ENCODE results near the gene RAI2. TPM values are rescaled to one million over a fixed set of nuclear protein-coding genes. Genes with fewer than 3 reads are reported as not detected.

The RAI2 gene
- total RNA-seq, 3 donors from 2014 or later: 3.6 to 20.7 (median 4.7) TPM

DNA sequence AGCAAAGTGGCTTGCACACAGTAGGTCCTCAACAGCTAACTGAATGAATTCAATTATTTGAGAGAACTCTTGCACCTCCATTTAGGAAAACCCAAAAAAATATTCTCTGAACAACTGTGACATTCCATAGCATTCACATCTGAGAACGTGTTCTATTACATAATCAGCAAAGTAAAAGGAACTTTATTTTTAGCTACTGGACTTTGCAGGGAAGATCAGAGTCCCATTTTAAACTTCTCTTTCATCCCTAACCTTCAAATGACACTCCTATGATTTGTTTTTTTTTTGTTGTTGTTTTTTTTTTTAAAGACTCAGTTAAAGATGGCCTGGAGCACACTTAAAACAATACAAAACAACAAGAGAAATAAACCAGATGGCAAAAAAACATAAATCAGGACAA lies 30.9 kb downstream of the RAI2 start:
- intact Hi-C loops (cut with DNase I, micrococcal nuclease): no loop called here
- DNase-seq: no peak
- TF ChIP-seq, protein P1, sequence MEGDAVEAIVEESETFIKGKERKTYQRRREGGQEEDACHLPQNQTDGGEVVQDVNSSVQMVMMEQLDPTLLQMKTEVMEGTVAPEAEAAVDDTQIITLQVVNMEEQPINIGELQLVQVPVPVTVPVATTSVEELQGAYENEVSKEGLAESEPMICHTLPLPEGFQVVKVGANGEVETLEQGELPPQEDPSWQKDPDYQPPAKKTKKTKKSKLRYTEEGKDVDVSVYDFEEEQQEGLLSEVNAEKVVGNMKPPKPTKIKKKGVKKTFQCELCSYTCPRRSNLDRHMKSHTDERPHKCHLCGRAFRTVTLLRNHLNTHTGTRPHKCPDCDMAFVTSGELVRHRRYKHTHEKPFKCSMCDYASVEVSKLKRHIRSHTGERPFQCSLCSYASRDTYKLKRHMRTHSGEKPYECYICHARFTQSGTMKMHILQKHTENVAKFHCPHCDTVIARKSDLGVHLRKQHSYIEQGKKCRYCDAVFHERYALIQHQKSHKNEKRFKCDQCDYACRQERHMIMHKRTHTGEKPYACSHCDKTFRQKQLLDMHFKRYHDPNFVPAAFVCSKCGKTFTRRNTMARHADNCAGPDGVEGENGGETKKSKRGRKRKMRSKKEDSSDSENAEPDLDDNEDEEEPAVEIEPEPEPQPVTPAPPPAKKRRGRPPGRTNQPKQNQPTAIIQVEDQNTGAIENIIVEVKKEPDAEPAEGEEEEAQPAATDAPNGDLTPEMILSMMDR (IDR thresholded peaks at IDR 0.05): no peak
- peaks cover 12% of the 10 kb centered on the region for H3K4me1 ChIP-seq (ENCODE audit: low read depth)
- H3K4me3 ChIP-seq: no peak overlapping the region
- no peak for ATAC-seq
- H3K36me3 ChIP-seq (ENCODE audit: low read depth): no peaks in the 10 kb centered on the region
- H3K9me3 ChIP-seq: no peaks in the 10 kb centered on the region

DNA sequence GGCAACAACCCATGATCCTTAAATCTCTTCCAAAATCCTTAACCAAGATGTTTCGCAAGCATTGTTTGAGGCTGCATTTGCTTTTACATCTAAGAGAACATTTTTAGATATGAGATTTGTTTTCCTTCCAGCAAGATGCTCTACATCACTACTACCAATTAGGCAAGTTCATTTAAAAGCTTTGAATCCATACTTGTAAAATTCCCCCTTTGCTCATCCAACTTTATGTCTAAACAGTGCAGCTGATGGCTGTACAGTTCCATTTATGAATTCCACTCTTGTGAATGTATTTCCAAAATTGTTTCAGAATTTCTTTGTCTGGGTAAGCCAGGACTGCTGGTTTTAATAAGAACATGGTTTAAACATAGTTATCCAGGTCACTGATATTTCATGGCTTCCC lies 31.5 kb downstream of the RAI2 start:
- H3K9me3 ChIP-seq: no peaks in the 10 kb centered on the region
- H3K4me1 ChIP-seq (ENCODE audit: low read depth): peaks cover 12% of the 10 kb centered on the region
- no peaks in the 10 kb centered on the region for H3K36me3 ChIP-seq (ENCODE audit: low read depth)
- DNase-seq (no peak), ATAC-seq (no peak)
- intact Hi-C loops (cut with DNase I, micrococcal nuclease): no loop called here
- TF ChIP-seq, protein P1 (IDR thresholded peaks at IDR 0.05): no peak
- H3K4me3 ChIP-seq: no peak overlapping the region

DNA sequence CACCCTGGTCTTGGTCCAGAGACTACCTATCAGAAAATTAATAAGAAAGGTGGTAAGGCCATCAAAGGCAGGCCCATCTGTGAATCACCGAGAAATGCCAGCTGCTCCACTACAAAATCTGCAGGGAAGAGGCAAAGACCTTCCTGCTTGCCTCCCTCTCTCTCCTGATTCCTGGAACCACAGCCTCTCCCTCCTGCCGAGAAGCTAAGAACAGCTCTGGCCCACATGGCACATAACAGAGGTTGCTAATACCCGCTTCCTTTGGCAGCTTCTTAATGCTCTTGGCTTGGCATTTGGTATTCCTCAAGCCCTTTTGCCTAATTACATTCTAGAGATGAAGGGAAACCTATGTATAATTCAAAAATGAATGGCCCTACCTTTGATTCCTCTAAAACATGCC lies 32.9 kb downstream of the RAI2 start:
- H3K4me3 ChIP-seq: no peak overlapping the region
- TF ChIP-seq, protein P1 (IDR thresholded peaks at IDR 0.05): no peak
- H3K4me1 ChIP-seq (ENCODE audit: low read depth): peaks cover 7% of the 10 kb centered on the region
- ATAC-seq (no peak), DNase-seq (no peak)
- intact Hi-C loops (cut with DNase I, micrococcal nuclease): no loop called here
- no peaks in the 10 kb centered on the region for H3K36me3 ChIP-seq (ENCODE audit: low read depth)
- H3K9me3 ChIP-seq: no peaks in the 10 kb centered on the region

DNA sequence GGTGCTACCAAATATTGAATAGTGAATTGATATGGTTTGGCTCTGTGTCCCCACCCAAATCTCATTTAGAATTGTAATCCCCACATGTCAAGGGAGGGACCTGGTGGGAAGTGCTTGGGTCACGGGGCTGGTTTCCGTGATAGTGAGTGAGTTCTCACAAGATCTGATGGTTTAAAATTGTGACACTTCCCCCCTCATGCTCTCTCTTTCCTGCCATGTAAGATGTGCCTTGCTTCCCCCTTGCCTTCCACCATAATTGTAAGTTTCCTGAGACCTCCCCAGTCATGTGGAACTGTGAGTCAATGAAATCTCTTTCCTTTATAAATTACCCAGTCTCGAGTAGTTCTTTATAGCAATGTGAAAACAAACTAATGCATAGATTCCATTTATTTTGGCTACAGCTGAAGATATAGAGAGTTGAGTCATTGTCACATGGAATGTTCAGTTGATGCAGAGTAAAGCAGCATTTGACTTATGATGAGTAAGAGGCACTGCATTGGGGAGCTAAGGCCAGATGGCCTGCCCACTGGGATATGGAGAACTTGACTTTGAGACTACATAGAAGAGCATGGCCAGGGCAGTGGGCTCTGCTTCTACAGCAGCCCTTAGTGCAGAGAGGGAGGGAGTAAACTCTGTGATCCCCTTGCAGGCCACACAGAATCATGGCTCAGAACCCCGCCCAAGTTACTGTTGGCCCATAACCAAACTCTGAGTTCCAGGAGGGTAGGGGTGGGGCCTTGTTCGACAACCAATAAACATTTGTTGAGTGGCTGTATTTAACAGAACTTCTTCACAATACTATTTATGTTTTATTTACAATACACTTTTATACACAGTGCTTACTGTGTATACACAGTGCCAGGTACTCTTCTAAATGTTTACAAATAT lies 34.2 kb downstream of the RAI2 start:
- H3K4me3 ChIP-seq: no peak overlapping the region
- H3K36me3 ChIP-seq (ENCODE audit: low read depth): no peaks in the 10 kb centered on the region
- no peaks in the 10 kb centered on the region for H3K9me3 ChIP-seq
- DNase-seq (peak in 2 of 3 donors; percentile 26 to 62), ATAC-seq (peak; percentile 71)
- intact Hi-C loops (cut with DNase I, micrococcal nuclease): no loop called here
- TF ChIP-seq, protein P1 (IDR thresholded peaks at IDR 0.05): no peak
- H3K4me1 ChIP-seq (ENCODE audit: low read depth): peaks cover 7% of the 10 kb centered on the region

DNA sequence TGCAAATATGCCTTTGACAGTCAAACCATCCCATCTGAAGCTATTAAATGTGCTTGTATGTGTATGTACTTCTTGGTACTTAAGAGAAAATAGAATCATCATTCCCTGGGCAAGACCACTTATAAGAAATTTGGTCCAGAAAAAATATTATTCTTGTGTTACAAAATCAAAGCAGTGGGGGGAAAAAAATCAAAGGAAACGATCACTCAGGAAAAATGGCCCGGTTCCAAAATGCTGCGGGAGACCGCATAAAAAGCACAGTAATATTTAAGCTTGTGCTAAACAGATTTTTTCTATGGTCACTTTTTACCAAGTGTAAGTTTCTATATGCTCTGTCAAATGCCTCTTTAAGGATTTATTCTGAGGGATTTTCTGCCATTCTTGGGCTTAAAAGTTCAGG lies 36.1 kb downstream of the RAI2 start:
- Histone ChIP-seq H3K4me3 (no peak overlapping the region), H3K36me3 (ENCODE audit: low read depth) (no peaks in the 10 kb centered on the region), H3K4me1 (ENCODE audit: low read depth) (peaks cover 3% of the 10 kb centered on the region), H3K9me3 (no peaks in the 10 kb centered on the region)
- ATAC-seq (no peak), DNase-seq (no peak)
- TF ChIP-seq, protein P1 (IDR thresholded peaks at IDR 0.05): no peak
- intact Hi-C loops (cut with DNase I, micrococcal nuclease): no loop called here
